ENCODE measurements around the gene AXL.

AXL gene

DNA sequence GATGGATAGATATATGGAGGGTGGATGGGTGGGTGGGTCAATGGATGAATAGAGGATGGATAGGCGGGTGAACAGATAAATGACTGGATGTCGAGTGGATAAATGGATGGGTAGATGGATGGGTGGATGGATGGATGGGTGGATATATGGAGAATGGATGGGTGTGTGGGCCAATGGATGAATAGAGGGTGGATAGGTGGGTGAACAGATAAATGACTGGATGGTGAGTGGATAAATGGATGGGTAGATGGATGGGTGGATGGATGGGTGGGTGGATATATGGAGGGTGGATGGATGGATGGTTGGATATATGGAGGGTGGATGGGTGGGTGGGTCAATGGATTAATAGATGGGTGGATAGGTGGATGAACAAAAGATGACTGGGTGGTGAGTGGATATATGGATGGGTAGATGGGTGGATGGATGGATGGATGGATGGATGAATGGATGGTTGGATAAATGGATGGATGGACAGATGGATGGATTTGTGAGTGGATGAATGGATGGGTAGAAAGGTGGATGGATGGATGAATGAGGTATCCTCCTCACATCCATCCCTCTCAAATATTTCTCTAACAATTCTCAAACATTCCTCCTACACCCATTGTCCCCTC is 21.0 kb downstream of the AXL start:
- peaks cover 7% of the 10 kb centered on the region; the same call in 1 of the 2 replicates for H3K27me3 ChIP-seq
- H3K36me3 ChIP-seq: no peaks in the 10 kb centered on the region
- H3K4me3 ChIP-seq (ENCODE audit: low read depth, low read length): no peak overlapping the region
- no peaks in the 10 kb centered on the region for H3K4me1 ChIP-seq
- TF ChIP-seq, protein P1, sequence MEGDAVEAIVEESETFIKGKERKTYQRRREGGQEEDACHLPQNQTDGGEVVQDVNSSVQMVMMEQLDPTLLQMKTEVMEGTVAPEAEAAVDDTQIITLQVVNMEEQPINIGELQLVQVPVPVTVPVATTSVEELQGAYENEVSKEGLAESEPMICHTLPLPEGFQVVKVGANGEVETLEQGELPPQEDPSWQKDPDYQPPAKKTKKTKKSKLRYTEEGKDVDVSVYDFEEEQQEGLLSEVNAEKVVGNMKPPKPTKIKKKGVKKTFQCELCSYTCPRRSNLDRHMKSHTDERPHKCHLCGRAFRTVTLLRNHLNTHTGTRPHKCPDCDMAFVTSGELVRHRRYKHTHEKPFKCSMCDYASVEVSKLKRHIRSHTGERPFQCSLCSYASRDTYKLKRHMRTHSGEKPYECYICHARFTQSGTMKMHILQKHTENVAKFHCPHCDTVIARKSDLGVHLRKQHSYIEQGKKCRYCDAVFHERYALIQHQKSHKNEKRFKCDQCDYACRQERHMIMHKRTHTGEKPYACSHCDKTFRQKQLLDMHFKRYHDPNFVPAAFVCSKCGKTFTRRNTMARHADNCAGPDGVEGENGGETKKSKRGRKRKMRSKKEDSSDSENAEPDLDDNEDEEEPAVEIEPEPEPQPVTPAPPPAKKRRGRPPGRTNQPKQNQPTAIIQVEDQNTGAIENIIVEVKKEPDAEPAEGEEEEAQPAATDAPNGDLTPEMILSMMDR (IDR thresholded peaks at IDR 0.05; ENCODE audit: low read depth, low read length): no peak
- H3K9me3 ChIP-seq: no peaks in the 10 kb centered on the region
- no peak for DNase-seq

DNA sequence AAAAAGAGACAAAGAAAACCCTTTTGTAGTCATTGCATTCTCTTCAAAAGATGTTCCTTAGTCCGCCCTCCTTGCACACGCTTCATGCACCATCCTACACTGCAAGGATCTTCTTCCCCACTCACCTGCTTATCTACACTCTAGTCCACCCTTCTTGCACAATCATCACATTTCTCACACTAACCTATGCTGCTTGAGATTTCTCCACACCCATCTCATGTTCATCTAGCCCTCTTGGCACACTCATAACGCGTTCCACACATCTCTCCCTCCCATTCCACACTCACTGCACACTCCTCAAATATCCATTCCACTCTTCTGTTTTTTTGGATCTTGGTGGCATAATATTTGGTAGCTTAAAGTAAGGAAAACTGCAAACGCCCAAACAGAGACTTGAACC is 22.8 kb downstream of the AXL start:
- no peak for DNase-seq
- Histone ChIP-seq H3K4me3 (ENCODE audit: low read depth, low read length) (no peak overlapping the region), H3K27me3 (peaks cover 7% of the 10 kb centered on the region; the same call in 1 of the 2 replicates), H3K9me3 (no peaks in the 10 kb centered on the region), H3K4me1 (no peaks in the 10 kb centered on the region), H3K36me3 (no peaks in the 10 kb centered on the region)
- TF ChIP-seq, protein P1 (IDR thresholded peaks at IDR 0.05; ENCODE audit: low read depth, low read length): no peak

DNA sequence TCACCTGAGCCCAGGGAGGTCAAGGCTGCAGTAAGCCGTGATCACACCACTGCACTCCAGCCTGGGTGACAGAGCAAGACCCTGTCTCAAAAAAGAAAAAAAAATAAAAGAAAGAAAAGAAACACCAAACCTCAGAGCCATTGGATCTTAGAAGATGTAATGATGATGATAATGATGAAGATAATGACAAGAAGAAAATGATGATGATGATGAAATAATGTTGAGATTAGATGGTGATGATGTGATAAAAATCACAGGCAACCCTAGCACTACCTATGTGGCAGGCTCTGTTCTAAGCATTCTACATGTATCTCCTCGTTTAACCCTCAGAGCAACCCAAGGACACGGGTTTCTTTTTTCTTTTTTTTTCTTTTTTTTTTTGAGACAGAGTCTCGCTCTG is 25.1 kb downstream of the AXL start:
- TF ChIP-seq, protein P1 (IDR thresholded peaks at IDR 0.05; ENCODE audit: low read depth, low read length): no peak
- no peak overlapping the region for H3K4me3 ChIP-seq (ENCODE audit: low read depth, low read length)
- no peak for DNase-seq
- H3K27me3 ChIP-seq: peaks cover 7% of the 10 kb centered on the region; the same call in 1 of the 2 replicates
- H3K4me1 ChIP-seq: no peaks in the 10 kb centered on the region
- H3K9me3 ChIP-seq: no peaks in the 10 kb centered on the region
- H3K36me3 ChIP-seq: no peaks in the 10 kb centered on the region

DNA sequence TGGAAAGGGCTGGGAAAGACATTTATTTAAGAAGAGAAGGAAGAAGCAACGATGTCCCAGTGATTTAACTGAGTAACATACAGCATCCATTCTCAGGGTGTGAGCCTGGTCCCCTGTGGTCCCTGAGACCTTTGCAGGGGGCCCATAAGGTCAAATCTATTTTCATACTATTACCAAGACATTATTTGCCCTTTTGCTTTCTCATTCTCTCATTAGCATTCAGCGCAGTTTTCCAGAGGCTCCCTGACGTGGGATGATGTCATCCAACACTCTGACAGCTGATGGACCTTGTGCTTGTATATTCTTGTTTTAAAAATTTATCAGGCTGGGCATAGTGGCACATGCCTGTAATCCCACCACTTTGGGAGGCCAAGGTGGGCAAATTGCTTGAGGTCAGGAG is 26.8 kb downstream of the AXL start:
- TF ChIP-seq, protein P1 (IDR thresholded peaks at IDR 0.05; ENCODE audit: low read depth, low read length): no peak
- Histone ChIP-seq H3K9me3 (no peaks in the 10 kb centered on the region), H3K27me3 (peaks cover 7% of the 10 kb centered on the region; the same call in 1 of the 2 replicates), H3K4me1 (no peaks in the 10 kb centered on the region), H3K4me3 (ENCODE audit: low read depth, low read length) (no peak overlapping the region), H3K36me3 (no peaks in the 10 kb centered on the region)
- no peak for DNase-seq

DNA sequence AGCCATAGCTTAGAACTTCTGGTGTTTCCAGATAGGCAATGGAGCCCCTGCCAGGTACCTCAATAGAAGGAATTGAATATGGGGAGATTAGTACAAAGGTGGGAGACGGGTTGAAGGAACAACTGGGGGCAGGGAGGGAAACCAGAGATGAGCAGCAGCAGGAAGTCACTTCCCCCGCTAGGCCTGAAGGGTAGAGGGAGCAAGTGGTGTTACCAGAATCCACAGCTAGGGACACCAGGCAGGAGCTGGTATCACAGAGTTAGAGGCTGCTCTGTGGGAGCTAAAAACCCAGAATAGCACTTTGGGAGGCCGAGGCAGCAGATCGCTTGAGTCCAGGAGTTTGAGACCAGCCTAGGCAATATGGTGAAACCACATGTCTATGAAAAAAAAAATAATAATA is 29.9 kb downstream of the AXL start:
- H3K4me1 ChIP-seq: no peaks in the 10 kb centered on the region
- no peak overlapping the region for H3K4me3 ChIP-seq (ENCODE audit: low read depth, low read length)
- no peaks in the 10 kb centered on the region for H3K9me3 ChIP-seq
- no peak for DNase-seq
- TF ChIP-seq, protein P1 (IDR thresholded peaks at IDR 0.05; ENCODE audit: low read depth, low read length): no peak
- no peaks in the 10 kb centered on the region; the same call in 1 of the 2 replicates for H3K27me3 ChIP-seq
- H3K36me3 ChIP-seq: no peaks in the 10 kb centered on the region

DNA sequence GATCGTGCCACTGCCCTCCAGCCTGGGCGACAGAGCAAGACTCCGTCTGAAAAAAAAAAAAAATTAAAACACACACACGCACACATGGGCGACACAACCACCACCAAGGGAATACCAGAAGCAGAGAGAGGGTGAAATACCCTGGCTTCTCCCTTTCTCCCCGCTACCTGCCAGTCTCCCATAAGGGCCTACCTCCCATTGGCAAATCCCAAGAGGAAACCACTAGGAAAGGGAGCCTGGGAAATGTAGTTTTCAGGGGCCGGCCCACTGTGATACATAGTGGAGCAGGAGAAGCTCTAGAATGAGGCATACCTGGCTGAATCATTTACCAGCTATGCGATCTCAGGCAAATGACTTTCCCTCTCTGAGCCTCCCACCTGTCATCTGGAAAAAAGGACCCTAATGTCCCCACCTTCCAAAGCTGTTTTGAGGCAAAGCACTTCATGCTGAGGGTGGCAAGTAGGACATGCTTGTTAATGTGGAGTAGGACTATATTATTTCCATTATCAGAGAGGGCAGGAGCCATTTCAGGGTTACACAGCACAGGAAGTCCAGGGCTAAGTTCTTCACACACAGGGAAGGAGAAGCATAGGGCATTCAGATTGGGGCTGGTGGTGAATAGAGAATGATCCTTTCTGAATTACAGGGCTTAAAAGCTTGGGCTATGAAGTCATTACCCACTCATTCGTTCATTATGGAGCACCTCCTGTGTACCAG is 30.8 kb downstream of the AXL start:
- H3K4me3 ChIP-seq (ENCODE audit: low read depth, low read length): no peak overlapping the region
- no peaks in the 10 kb centered on the region; the same call in 1 of the 2 replicates for H3K27me3 ChIP-seq
- no peaks in the 10 kb centered on the region for H3K4me1 ChIP-seq
- no peak for DNase-seq
- TF ChIP-seq, protein P1 (IDR thresholded peaks at IDR 0.05; ENCODE audit: low read depth, low read length): no peak
- H3K9me3 ChIP-seq: no peaks in the 10 kb centered on the region
- no peaks in the 10 kb centered on the region for H3K36me3 ChIP-seq

All from BE2C (cell line).